ENCODE results near the gene TRIM46.

TRIM46 gene, protein sequence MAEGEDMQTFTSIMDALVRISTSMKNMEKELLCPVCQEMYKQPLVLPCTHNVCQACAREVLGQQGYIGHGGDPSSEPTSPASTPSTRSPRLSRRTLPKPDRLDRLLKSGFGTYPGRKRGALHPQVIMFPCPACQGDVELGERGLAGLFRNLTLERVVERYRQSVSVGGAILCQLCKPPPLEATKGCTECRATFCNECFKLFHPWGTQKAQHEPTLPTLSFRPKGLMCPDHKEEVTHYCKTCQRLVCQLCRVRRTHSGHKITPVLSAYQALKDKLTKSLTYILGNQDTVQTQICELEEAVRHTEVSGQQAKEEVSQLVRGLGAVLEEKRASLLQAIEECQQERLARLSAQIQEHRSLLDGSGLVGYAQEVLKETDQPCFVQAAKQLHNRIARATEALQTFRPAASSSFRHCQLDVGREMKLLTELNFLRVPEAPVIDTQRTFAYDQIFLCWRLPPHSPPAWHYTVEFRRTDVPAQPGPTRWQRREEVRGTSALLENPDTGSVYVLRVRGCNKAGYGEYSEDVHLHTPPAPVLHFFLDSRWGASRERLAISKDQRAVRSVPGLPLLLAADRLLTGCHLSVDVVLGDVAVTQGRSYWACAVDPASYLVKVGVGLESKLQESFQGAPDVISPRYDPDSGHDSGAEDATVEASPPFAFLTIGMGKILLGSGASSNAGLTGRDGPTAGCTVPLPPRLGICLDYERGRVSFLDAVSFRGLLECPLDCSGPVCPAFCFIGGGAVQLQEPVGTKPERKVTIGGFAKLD

DNA sequence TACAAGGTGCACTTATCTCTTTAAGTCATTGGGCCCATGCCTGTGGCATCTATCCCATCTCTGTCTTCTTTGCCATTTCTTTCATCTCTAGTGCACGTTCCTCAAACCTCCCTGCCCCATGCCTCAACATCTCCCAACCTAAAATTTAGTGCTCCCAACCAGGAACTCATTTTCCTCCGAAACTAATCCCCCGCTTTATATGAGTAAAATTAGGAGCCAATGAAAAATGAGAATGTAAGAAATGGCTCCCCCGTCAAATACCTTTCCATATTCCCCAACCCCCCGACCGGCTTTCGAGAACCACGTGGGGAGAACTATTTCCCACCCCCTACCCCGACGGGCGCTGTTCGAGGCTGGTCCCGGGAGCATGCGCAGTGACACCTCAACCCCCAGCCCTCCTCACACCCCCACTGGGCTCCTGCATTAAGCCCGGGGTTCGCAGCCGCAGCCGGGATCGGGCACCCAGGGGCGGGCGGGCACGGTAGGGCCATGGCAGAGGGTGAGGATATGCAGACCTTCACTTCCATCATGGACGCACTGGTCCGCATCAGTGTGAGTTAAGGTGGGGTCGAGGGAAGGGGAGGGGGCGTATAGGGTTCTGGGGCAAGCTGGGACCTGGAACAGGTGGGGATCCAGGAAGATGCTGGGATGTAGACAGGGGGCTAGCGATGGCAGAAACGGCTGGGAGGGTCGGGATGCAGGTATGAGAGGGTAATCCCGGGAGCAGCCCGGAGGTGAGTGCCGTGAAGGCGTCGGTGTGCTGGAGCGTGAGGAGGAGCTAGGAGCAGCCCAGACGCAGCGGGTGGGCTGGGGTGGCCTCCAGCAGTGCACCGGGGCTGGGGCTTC lies at the start of gene TRIM46:
TRIM46 (plus strand) TSS at position 372 of the 846 bp plus-strand sequence; CDS start at position 490, 118 bp downstream.
- DNase-seq (ENCODE audit: low read depth in 2 of 2), result peak; percentile 59 to 67

DNA sequence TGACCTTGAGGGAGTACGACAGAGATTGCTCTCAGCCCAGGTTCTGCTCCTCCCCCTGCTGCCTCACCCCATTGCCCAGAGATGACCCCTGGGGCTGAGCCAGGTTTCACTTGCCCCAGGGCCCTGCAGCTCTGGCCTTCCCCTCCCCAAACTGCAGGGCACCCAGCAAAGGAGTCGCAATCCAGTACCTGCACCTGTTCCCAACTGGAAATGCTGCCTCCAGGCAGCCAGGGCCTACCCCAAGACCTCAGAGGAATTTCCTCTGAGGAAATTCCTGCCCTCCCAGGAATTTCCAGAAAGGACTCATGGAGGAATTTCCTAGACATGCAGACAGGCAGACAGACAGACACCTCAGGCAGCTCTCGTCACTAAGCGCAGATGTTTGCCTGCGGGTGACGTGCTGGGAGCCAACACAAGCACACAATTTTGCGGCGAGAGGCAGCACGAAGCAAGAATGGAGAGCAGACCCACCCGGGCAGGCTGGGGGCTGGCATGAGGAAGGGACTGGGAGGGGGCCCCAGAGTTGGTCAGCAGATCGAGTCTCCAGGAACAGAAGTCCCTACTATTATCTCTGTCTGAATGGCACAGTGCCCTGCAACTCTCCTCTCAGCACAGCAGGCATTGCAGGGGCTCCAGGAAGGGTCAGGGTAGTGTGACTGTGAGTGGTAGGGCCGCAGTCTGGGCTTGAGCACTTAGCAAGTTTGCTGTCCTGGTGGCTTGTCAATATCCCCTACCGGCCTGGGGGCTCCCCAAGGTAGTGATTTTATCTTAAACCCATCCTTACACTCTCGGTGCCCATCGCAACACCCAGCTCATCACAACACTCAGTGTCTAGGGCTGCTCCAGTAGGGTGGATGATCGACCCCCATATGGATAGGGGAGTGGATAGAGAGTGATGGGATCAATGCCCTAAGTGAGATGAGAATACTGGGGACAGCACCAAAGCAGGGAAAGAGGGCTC lies 48.9 kb upstream of the TRIM46 start:
- DNase-seq (ENCODE audit: low read depth in 2 of 2), result no peak

DNA sequence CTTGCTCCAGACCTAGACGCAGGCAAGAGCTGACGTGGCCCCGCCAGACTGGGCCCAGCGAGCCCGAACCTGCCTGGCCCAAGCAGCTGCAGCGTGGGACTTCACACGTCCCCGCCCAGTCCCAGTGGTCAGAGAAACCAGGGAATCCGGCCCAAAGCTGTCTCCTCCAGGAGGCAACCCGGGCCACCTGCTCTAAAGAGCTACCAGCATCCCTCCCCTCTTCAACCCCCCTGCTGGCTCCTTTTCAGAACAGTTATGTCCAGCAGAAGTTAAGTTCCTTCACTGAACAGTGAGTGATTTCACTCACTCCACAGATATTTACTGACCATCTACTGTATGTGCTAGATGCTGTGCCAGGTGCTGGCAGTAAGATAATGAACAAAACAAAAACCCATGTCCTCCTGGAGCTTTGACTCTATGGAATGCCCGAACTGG lies 48.1 kb upstream of the TRIM46 start:
- DNase-seq (ENCODE audit: low read depth in 2 of 2), result no peak

DNA sequence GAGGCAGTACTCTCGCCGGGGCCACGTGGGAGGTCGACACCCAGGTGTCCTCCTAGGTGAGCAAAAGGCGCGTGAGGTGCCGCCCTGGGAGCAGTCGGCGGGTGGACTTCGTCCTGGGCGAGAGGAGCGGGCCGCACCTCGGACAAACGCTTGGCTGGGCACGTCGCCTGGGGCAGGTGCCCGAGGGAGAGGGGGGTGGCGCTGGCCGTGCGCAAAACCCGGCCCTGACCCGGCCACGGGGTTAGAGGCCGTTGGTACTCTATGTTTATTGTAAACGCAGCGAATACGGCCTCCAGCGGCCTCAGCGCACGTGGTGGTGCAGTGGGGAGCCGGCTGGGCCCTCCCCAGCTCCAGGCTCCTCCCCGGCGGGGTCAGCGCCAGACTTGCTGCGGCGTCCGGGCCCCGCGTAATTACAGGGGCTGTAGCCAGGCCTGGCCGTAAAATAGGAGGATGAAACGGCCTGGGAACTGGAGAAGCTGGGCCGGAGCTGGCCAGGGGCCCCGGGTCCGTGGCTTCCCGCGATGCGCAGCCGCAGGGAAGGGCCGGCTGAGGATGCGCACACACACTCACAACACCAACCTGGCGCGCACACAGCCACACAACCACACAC lies 47.6 kb upstream of the TRIM46 start:
- DNase-seq (ENCODE audit: low read depth in 2 of 2), result no peak

DNA sequence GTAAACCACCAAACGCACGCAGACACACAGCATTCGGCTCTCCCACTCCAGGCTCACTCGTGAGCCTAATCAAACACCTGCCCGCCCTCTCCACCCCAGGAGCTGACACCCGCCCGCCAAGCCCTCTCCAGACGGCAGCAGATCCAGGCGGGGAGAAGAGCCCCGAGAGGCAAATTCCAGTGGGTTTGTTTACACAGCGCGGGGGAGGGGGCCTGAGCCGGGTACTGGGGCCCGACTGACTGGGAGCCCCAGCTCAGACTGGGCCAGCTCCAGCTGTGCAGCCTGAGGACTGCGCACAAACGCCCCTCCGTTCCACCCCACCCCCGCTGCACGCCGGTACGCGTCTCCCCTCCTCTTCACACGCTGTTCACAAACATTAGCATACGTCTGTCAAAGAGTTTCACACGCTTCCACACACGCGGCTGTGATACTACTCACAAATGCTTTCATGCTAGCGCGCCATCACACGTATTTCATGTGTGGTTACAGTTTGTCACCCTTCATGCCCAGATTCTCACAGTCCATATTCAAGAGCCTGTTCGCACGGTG lies 47.0 kb upstream of the TRIM46 start:
- DNase-seq (ENCODE audit: low read depth in 2 of 2), result peak in 1 of 2 donors; percentile 15

DNA sequence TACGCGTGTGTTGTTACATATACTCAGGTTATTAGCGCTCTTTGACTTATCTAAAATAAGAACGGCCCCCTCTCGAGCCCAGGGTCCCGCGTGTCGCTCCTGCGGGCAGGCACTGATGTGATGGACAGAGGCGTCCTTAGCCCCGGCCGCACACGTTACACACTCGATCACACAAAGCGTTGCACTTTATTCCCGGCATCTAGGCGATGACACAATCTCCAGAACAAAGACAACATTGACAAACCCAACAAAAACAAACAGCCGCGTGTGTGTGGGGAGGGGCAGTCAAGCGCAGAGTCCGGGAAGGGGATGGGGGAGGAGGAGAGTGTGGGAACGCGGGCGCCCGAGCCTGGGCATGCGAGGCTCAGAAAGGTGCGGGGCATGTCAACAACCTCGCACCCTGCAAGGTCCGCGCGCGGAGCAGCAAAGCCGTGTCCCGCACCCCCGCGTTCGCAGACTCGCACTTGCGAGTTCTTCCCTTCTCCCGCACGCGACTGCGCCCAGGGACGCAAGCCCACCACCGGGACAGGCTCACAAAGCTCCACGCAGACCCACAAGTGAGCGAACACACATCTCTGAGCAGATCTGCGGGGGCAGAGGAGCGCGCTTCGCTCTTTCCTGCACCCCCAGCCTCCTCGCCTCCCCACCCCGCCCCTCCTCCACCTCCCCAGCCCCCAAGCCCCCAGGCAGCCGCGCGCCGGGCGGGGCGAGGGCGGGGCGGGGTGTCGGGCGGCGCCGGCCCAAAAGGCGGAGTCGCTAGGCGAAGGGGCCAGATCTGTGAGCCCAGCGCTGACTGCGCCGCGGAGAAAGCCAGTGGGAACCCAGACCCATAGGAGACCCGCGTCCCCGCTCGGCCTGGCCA lies 46.3 kb upstream of the TRIM46 start, which contains the start of gene EFNA1:
EFNA1 (plus strand) TSS at position 772 of the 862 bp plus-strand sequence. CDS start 102 bp downstream, outside the sequence.
- peak; percentile 11 to 25 for DNase-seq (ENCODE audit: low read depth in 2 of 2)

DNA sequence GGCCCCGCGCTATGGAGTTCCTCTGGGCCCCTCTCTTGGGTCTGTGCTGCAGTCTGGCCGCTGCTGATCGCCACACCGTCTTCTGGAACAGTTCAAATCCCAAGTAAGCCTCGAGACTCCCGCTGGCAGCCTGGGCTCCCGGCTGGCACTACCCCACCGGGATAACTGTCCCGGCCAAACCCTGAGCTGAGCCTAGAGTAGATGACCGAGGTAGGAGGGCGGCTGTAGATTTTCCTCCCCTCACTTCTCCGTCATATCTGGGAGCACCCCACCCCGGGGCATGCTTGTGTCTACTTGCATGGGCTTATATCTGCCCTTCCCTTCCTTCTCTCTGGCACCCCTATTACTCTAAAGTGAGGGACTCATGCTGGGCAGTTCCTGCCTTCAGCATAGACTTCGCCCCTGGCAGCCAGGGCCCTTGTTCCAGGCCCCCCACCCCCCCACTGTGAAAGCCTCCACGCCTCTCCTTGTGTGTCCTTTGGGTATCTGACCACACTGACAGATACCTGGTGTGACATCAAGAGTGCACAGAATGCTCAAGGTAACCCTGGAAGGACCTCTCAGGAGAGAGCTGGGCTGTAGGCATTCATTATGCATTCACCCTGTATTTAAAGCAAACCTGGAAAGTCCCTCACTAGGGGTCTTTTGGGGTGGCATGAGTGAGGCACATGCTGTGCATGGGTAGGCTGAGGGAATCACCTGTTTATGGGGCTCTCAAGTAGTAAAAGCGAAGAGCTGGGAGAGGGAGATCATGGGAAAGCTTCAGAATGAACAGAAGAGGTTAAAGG lies 45.5 kb upstream of the TRIM46 start:
- no peak for DNase-seq (ENCODE audit: low read depth in 2 of 2)

DNA sequence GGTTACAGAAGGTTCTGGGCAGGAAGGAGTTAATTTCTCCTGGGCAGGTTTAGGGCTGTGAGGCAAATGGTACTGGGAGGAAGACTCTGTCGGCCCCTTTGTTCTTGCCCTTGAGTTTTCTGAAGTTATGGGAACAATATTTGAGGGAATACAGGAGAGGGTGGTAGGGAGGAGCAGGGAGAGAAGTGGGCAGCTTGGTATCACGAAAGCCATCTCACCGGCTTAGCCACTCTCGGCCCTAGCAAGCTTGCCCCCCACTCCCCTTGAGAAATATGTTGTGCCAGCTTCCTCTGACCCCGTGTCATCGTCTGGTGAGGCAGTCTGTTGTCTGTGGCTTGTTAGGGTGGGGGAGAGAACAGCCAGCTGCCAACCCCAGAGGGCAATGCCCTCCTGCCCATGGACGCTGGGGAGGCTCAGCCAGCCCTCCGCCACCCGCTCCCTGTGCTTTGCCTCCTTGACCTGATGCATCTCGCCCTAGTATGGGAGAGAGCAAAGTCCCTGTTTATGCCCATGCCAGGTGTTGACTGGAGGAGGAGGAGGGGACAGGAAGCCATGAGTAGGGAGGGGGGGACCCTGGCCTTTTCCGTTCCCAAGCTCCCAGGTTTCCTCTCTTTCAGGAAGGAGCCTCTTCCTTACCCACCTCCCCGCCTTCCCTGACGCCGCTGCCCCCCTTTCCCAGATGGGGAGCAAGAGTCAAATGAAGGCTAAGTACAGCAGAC lies 44.7 kb upstream of the TRIM46 start:
- DNase-seq (ENCODE audit: low read depth in 2 of 2), result no peak

DNA sequence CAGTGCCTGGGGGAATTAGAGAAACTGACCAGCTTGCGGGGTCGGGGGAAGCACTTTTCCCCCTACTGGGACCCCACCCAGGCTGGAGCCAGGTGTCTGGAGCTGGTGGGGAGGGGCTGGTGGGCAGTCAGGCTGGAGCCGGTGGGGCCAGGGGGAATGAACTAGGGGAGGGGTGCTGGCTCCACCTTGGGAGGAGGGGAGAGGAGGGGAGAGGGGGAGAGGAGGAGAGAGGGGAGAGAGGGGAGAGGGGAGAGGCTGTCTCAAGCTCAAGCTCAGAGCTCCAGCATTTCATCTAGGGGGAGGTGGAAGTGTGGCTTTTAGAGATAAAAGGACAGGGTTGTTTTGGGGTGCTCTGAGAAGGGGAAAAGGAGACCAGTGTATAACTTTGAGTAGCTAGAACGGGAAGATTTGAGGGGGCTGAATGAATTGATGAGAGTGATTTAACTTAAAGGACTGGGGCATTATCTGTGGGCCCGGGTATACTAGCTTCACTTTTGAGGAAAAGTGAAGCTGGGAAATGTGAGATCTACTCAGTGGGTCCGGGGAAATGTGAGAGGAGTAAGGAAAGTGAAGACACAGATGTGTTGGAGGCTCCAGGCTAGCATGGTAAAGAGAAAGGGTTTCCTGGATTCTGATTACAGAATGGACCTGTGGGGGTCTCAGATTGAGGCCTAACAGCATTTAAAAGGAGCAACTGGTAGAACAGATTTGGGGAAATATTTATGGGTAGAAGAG lies 43.2 kb upstream of the TRIM46 start:
- no peak for DNase-seq (ENCODE audit: low read depth in 2 of 2)

DNA sequence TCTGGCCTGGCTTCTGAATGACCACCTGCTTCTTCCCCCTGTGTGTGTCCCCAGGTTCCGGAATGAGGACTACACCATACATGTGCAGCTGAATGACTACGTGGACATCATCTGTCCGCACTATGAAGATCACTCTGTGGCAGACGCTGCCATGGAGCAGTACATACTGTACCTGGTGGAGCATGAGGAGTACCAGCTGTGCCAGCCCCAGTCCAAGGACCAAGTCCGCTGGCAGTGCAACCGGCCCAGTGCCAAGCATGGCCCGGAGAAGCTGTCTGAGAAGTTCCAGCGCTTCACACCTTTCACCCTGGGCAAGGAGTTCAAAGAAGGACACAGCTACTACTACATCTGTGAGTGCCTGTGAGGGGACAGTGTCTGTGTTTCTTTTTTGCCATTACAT lies 42.4 kb upstream of the TRIM46 start:
- no peak for DNase-seq (ENCODE audit: low read depth in 2 of 2)

DNA sequence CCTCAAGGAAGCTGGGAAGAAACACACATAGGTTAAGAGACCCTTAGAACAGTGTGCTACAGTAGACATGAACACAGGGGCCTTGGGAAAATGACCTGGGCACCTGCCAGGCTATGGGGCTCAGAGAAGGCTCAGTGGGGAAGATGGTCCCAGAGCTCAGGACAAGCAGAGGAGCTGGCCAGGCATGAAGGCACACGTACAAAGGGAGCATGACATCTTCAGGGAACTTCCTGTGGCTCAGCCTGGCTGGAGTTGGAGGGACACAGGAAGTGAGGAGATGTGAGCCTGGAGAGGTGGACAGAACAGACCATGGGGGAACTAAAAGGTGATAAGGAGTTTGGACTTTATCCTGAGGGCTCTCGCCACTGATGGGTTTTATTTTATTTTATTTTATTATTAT lies 41.8 kb upstream of the TRIM46 start:
- no peak for DNase-seq (ENCODE audit: low read depth in 2 of 2)

DNA sequence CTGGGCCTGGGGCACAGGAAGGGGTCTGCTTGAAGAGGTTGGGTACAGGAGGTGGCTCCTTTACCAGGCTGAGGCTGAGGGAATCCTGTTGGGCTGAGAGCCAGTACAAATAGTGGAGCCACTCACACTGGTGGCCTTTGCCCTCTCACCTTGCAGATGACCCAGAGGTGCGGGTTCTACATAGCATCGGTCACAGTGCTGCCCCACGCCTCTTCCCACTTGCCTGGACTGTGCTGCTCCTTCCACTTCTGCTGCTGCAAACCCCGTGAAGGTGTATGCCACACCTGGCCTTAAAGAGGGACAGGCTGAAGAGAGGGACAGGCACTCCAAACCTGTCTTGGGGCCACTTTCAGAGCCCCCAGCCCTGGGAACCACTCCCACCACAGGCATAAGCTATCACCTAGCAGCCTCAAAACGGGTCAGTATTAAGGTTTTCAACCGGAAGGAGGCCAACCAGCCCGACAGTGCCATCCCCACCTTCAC lies 39.8 kb upstream of the TRIM46 start:
- DNase-seq (ENCODE audit: low read depth in 2 of 2), result no peak

DNA sequence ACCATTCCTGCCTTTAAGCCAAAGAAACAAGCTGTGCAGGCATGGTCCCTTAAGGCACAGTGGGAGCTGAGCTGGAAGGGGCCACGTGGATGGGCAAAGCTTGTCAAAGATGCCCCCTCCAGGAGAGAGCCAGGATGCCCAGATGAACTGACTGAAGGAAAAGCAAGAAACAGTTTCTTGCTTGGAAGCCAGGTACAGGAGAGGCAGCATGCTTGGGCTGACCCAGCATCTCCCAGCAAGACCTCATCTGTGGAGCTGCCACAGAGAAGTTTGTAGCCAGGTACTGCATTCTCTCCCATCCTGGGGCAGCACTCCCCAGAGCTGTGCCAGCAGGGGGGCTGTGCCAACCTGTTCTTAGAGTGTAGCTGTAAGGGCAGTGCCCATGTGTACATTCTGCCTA lies 39.3 kb upstream of the TRIM46 start:
- no peak for DNase-seq (ENCODE audit: low read depth in 2 of 2)

DNA sequence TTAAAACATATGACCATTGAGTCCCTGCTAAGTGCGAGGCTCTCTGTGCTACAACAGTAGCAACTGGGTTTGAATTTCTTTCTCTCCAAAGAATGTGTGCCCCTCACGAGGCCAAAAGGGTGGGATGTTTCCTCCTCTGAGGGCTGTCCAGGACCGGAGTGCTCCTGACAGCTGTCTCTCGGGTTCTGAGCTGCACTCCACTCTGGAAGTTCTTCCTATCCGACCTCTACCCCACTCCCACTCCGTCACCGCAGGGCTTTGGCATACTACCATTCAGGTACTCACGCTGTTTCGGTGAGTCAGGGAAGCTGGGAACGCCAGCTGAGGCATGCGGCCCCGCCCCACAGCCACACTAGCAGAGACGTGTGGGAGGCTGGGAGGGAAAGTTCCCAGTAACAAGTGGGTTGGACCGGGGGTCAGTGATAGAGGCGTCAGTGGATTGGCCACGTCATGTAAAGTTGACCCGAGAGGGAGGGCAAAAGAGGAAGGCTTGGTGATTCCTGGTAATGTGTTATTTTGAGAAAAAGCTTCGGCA lies 38.7 kb upstream of the TRIM46 start:
- peak; percentile 56 to 67 for DNase-seq (ENCODE audit: low read depth in 2 of 2)

DNA sequence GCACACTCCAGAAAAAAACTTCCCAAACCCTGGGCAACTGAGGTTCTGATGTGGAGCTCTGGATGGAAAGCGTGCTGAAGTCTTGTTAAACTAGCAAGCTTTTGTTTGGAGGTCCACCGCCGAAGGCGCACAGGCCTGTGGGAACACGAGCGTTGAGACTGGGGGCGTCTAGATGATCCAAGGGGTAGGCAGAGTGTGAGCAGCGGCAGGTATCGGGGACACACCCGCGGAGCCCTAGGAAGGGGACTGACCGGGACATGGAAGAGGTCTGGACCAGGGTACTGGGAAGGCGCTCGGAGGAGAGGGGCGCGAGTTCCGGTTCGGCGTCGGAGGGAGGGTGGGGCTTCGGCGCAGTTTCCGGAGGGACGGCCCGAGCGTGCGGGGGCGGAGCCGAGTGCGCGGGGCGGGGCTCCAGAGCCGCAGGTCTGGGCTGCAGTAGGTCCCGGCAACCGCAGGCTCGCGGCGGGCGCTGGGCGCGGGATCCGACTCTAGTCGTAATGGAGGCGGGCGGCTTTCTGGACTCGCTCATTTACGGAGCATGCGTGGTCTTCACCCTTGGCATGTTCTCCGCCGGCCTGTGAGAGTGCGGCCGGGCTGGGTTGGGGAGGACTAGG lies 38.1 kb upstream of the TRIM46 start, which contains the start of gene SLC50A1:
SLC50A1 (plus strand) TSS at position 438 of the 614 bp plus-strand sequence; CDS start at position 498, 60 bp downstream.
- DNase-seq (ENCODE audit: low read depth in 2 of 2), result peak; percentile 92 to 94

DNA sequence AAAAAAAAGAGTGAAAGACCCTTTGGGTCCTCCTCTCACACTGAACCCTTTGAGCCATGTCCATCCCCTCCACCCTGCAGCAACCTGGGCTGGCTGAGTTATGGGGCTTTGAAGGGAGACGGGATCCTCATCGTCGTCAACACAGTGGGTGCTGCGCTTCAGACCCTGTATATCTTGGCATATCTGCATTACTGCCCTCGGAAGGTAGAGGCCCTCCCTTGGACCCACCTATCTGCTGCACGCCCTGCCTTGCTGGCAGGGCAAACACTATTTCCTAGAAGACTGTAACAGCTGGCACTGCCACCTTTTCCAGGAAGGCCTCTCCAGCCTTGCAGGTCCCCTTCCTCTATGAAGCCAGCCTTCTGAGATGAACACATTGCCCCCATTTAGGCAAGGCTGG lies 36.9 kb upstream of the TRIM46 start:
- DNase-seq (ENCODE audit: low read depth in 2 of 2), result no peak
